Measurements from ENCODE around the gene GNAO1.

GNAO1 gene

DNA sequence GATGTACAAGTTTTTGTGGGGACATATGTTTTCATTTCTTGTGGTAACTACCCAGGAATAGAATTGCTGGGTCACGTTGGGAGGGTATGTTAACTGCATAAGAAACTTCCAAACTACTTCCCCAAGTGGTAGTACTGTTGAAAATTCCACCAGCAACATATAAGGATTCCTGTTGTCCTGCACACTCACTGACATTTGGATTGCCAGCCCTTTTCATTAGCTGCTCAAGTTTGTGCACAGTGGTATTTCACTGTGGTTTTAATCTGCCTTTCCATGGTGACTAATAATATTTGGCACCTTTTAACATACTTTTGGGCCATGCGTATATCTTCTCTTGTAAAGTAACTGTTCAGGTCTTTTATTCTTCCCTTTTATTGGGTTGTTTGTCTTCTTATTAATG, 103.3 kb downstream of the GNAO1 start:
- DNase-seq = no peak

DNA sequence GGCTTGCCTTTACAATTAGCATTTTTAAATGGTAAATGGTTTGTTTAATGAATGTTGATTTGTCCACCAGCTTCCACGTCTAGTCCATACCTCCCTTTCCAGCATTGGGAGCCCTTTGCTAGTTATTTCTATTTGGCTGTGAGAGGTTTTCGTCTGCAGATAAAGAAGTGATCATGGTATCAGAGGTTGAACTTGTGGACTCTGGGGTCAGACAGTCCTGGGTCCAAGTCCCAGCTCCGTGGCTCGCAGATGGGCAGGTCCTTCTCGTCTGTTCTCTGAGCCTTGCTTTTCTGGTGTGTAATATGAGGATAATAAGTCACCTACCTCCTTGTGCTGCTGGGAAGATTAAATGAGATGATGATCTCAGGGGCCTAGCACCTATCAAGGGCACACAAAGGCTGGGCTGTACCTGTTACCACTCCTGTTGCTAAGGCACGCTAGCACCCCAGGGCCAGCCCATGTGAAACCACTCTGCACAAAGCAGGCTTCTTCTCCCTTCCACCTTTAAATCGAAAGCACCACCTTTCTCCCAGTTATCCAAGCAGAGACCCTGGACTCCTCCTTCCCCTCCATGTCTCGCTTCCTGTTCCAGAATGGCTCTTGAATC, 103.9 kb downstream of the GNAO1 start:
- no peak for DNase-seq

DNA sequence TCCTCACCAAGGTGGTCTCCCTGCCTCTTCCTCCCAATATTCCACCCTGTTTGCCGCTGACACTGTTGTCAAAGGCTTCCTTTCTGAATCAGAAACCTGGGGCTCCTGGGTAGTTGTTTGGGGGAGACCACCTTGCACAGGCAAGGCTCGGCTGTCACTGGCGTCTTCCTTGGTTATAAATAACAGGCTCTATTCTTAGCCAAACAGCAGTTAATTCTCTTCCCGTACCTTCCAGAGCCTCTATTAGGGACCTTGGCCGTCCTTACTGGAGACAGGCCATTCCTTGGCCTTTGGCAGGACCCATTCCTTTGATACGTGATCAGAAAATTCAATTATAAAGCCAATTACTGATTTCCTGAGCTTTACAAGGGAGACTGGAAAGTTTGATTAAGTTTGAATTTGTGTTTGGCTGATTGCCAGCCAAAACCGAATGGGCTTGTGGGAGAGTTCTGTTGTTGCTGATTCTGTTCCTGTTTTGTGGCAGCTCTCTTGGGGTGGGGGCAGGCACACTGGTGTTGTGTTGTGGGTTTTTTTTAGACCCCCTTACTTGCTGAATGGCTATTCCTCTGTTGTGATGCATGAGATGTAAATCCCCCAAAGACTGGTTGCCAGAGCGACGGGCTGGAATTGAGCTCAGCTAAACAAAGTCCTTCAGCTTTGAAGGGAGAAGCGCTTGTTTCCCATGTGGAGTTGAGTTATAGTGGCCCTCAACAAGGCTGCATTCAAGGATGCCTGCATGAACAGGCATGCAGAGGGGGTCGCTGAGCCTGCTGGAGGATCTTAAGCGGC, 104.6 kb downstream of the GNAO1 start:
- DNase-seq = no peak

- no peak for DNase-seq
These were observed 106.4 kb downstream of the GNAO1 start for GRCh38 chr16:56297684-56298083.

DNA sequence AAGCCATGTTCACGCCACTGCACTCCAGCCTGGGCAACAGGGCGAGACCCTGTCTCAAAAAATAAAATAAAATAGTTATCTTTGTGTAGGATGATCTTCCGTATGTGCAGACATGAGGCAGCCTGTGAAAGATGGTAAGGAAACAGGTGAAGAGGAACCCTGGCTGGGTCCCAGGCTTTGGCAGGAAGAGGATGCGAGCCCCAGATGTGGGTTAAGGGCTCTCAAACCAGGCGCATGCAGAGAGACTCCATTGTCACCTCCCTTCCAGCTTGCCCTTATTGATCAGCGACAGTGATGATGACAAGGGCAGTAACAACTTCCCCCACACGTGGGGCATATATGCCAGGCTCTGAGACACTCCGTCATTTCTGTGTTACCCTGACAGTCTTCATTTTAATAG, 106.8 kb downstream of the GNAO1 start:
- no peak for DNase-seq

DNA sequence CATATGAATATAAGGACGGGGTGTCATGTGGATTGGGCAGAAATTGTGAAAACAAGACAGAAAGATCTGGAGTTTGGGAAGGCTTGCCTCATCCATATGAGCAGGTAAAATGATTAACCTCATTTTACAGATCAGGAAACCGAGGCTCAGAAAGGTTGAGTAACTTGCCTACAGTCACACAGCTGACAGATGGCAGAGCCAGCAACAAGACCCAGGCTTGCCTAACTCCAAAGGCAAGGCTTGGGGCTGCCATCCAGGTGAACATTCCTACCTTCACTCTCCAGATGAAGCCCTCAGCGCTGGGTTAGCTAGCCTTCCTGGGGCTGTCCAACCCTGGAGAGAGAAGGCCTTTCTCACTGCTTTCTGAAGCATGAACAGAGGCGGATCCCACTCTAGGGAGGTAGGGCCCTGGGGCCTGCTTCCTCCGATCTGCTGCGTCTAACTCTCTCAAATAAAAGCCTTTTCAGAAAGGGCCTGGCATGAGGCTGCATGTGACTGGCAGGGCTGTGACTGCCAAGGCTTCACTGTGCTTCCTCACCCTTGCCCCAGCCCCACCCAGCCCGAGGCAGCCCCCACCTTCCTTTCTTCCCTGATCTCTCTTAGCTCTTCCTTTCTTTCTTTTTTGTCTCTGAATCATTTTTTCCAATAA, 107.8 kb downstream of the GNAO1 start:
- no peak for DNase-seq

DNA sequence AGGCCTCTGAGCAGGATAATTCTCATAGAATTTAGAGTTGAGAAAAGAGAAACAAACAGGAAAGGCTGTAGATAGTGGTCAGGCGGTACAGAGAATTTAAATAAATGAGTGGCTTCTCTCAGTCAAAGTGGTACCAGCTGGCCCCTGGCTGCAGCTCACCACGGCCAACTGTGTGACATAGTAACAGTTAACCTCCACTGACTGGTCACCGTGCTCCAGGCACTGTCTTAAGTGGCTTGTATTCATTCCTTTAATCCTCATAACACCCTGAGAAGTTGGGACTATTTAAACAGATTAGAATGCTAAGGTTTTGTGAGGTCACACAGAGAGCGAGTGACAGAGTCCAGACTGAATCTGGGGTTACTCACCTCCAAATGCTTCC, 108.9 kb downstream of the GNAO1 start:
- DNase-seq = no peak

DNA sequence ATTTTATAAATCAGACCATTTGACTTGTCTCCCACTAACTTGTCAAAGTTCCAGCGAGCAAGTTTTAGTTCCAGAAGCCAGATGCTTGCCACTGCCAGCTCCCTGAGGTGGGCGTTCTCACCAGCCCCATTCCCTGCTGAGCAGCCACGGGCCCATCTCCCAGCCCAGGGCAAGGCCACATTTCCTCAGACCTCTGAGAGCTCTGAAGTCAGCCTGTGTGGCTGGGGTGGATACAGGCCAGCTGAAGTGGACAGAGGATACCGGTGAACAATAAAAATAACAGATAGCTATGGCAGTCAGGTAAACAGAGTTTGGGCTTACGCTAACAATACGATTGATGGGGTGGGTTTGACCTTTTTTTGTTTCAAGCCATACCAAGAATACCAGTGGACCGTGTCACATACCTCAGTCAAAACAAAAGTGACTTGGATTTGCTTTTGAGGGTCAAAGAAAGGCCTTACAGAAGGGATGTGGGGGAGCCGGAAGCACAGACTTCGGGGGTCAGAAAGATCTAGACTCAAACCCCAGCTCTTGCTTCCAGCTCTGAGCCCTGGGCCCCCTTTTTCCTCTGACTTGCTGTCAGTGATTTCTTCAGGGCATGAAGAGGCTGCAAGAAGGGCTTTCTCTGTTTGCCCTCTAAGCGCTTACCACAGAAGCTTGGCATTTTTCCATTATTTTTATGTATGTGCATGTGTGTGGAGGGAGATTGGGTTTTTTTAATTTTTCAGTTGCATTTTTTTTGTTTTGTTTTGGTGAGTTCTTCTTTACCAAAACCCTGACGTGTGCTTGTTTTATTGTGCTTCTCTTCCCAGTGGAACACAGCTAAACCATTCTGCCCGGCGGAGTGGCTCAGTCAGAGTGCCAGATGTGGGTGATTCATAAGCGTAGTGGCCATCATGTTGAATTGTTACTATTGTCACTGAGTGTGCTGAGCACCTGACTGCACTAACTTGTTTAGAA, 109.9 kb downstream of the GNAO1 start:
- DNase-seq = no peak

- no peak for DNase-seq
These were observed 111.2 kb downstream of the GNAO1 start for GRCh38 chr16:56302506-56302905.

DNA sequence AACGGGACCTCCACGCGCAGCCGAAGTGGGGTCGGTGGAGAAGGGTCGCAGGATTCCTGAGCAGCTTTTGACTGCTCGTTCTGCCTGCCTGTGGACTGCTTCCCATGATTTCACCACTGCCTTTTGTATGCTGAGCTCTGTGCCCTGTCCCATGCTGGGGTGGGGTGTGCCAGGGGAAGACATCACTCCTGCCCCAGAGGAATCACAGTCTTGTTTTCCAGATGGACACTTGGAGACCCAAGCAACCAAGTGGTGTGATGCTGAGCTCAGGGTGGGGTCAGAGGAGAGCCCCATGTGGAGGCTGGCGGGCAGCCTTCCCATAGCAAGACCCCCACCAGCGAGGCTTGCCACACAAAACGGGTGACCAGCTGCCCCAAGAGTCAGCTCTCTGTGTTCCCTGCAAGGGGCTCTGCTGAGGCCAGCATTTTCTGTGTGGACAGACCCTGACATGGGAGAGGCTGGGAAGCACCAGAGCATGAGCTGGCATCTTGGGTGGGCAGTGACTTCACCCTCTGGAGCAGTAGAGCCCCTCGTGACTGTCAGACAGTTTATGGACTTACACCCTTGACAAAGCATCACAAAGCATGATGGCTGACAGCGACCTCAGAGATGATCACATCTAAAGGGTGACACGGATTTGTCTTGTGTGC, 111.9 kb downstream of the GNAO1 start:
- DNase-seq = no peak

DNA sequence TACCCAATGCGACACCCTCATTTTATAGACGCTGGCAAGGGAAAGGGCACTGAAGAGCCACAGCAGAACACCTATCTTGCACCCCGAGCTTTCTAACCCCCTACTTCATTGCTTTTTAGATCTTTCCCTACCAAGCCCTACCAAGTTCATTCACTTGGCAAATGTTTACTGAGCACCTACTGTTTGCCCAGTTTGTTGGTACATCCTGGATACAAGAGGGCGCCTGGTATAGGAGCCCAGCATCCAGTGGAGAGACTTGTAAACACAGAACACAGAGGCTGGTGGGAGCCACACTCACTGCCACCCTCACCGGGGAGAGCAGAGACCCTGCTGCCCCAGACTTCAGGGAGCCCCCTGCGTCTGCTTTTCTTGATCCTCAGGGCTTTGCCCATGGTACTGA, 112.6 kb downstream of the GNAO1 start:
- DNase-seq = no peak

DNA sequence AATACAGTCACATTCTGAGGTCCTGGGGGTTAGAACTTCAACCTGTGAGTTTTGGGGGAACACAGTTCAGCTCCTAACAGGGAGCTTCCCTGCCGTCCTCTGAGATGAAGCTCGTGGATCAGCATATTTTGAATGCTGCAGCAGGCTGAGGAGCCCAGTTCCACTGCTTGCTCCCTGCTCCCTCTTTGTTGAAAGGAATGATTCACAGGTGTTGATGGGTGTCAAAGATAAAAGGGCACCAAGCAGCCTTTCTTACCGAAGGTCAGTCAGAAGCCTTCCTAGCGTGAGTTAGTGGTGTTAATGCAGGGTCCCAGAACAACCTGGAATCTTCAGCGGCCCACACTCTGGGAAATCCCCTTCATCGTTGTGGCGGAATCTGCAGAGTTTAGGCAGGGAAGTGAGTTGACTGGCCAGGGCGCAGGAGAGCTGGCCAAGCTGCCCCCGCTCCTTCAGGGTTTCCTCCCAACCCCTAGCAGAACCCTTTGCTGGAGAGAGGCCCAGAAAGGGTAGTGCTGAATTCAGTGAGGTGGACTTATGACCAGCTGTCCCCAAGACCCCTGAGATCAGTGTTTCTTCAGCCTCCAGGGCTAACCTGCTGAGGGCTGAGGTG, 114.8 kb downstream of the GNAO1 start:
- DNase-seq = no peak

DNA sequence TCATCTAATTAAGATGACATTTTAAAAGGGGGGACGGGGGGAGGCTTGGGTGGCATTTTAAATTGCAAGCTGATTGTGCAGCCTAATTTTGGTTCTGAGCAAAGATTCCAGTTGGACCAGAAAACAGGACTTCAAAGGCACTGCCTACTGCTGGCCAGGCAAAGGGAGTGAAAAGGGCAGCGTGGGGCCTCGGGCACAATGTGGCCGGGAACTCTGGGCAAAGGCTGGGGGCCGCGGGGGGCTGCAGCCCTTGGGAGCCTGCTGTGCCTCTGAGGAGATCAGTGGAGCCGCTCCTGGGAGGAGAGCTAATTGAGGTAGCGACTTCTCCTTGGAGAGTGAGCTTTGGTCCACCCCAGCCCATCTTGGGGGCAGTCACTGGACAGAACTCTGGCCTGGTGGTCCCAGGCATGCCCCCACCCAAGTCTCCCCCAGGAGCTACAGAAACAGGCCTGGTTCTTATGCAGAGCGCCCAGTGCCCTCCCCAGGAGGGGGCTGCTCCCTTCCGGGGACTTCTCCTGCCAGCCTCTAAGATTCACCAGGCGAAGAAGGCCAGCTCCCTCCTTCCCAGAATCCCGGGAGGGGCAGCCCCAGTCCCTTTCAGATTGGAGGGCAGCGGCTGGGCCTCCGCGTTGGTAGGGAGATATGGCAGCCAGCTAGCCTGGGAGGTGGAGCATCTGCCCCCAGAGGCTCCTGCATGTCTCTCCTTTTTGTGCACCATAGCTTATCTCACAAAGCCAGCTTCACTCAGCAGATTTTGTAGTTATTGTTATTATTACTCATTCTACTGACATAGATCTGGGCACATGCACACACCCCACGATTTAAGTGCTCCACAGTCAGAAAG, 115.6 kb downstream of the GNAO1 start:
- no peak for DNase-seq

DNA sequence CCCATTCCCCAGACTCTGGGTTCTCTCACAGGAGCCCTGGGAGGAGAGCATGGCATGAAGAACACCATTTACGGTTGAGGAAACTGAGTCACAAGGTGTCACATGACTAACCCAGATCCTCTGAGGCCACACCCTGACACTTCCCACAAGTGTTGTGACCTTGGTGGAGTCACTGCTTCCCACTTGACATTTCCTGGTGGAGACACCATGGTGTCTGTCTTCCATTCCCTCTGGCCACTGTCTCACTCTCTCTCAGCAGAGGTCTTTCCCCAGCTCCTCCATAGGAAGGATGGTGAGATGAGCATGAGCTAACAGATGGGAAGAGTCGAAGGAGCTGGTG, 116.2 kb downstream of the GNAO1 start:
- DNase-seq = no peak

GRCh38 chr16:56309008-56309407, 117.7 kb downstream of the GNAO1 start:
- no peak for DNase-seq

- no peak for DNase-seq
These were observed 119.4 kb downstream of the GNAO1 start for GRCh38 chr16:56310690-56311089.

- DNase-seq = no peak
These were observed 120.1 kb downstream of the GNAO1 start for GRCh38 chr16:56311208-56312027.

GRCh38 chr16:56312028-56312300, 120.7 kb downstream of the GNAO1 start:
- no peak for DNase-seq

DNA sequence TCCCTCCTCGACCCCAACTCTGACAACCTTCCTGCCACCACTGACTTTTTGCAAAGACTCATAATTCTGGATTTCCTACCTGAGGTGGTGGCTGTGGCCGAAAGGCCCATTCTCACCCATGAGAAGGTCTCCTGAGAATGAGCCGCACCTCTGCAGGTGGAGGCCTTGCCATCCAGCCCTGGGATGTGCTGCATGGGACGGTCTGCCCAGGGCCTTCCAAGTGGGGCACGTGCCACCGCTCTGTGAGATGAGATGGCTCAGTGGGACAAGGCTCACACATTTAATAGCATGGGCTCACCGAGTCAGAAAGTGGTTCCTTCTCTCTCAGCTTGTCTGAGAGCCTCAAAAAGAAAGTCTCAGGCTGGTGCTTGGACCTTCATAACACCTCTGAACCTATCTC, 121.3 kb downstream of the GNAO1 start:
- no peak for DNase-seq

GRCh38 chr16:56314244-56314850, 123.1 kb downstream of the GNAO1 start:
- no peak for DNase-seq
